Glomerular endothelial cell (primary cell): Measurements from ENCODE around the gene GJB4. TPM values are rescaled to one million over a fixed set of nuclear protein-coding genes. Genes with fewer than 3 reads are reported as not detected.
"Not testable (repeated sequence)": the region's sequence is repeated elsewhere in the genome, so short reads cannot be mapped to it uniquely, and the experiment has no call there.

Experiments
- DNase-seq: peaks from one replicate; pipeline ENCODE4 v3.0.0-alpha.2; 2011; ENCODE audit warnings: low read depth, low spot score; ENCODE audit errors: extremely low read depth
- total RNA-seq: library from RNA; depleted of rRNA; stranded (reverse); fragments of >200 nt; gene quantifications from 2 replicates; pipeline ENCODE4 v1.2.3, GENCODE V29; 2015

Gene GJB4
- total RNA-seq, 1 donor from 2014 or later, result not detected

DNA sequence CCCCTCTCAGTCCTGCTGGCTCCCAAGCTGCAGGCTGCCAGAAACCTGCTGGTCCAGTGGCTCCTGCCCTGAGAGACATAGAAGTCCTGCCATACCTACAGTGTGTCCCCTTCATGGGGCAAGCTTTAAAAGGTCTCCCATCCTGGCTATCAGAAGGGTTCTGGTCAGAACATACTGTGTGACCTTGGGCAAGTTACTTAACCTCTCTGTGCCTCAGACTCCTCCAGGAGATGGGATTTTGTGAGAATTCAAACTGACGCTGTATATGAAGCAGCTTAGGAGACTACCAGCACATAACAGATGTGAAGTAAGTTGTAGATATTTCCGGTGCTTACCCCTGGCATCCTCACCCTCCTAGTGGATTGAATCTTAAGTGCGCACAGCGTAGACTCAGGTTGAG, 13.4 kb upstream of the GJB4 start:
- DNase-seq, result no peak

DNA sequence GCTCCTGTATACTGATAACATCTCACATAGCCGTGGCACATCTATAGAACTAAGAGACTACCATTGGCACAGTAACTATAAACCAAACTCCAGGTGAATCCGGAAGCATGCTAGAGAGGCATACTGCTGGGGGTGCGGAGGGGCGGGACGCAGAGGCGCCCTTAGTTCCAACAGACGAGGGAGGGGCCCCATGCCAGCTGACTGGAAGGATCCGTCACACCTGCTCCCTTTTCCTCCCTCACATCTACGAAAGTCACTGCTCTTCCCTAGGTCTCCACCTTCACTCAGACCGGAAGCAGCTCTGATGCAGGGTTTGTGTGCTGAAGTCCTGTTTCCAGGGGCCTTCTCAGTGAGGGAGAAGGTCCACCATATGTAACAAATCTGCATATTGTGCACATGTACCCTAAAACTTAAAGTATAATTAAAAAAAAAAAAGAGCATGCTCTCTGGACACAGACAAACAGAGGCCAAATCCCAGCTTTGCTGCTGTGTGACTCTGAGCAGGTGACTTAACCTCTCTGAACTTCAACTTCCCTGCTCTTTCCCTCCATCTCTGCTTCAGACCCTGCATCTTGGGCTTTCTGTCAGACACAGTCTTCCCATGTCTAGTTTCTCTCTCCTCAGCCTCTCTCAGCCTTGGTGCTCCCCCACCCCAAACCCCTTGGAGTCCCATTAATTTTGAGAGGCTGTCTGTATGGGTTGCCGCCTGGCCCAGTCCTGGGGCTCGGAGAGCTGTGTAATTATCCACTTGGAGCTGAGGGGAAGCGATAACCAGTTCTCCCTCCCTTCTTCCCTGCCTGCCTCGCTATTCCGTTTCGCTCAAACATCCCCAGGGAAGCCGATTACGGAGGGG, 12.5 kb upstream of the GJB4 start:
- DNase-seq, result no peak

DNA sequence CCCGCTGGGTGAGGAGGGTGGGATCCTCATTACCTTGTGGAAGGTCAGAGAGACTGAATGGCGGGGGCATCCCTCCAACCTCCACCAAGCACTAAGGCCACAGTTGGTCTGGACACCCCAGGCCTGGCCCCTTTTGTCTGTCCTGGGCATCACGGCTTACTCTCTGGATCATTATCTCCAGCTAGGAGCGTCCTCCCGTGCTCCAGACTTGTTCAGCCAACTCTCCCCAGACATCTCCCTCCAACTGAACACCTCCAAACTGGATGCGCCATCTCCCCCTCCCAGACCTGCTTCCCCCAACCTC, 11.9 kb upstream of the GJB4 start:
- DNase-seq, result no peak

- DNase-seq, result no peak
Observed at GRCh38 chr1:34749992-34750391, 9.5 kb upstream of the GJB4 start.

DNA sequence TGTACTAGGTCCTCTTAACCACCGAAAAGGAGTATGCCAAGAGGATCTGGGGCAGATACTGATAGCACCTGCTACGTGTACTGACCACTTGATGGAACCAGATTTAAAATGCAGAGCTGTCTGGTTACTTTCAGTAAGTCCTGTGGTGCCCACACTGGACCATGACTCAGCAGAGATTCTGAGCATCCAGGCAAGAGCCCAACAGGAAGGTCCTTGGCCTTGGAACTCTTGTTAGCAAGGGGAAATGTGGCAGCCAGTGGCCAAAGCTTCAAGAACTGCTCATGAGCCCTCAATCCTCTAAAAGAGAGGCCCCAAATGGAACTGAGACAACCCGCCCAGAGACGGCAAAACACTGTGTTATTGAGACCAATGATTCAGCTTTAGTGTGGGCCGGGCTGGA, 8.9 kb upstream of the GJB4 start:
- DNase-seq, result no peak

- DNase-seq, result no peak
Observed at GRCh38 chr1:34753163-34753562, 6.4 kb upstream of the GJB4 start.

DNA sequence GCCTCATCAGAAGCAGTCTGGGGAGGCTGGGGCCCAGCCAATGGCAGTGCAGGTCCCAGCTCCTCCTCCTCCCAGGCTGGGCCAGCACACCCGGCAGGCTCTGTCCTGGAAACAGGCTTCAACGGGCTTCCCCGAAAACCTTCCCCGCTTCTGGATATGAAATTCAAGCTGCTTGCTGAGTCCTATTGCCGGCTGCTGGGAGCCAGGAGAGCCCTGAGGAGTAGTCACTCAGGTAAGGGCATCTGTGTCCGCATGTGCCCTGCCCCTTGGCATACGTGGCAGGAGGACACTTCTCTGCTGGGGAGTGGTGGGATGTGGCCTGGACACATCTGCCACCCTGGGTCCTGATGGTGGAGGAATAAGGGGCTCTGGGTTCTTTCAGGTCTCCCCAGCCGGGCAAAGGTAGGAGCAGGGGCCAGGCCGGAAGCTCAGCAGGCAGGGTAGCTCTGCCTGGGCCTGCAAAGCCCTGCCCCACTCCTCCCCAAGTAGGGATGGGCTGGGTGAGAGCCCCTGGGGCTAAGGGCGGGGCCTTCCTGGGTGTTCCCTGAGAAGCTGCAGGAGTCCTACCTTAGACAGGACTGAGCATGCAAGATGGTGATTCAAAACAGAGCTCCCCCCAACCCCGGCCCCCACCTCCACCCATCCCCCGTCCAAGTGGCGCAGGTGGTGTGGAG, 4.4 kb upstream of the GJB4 start, which contains the start of gene GJB5:
Gene GJB5, plus strand, starts transcription at position 84 of the 674 bp plus-strand sequence. CDS start 2,284 bp downstream, outside the sequence.
- DNase-seq, result no peak

GRCh38 chr1:34755961-34756360, 3.6 kb upstream of the GJB4 start:
- no peak for DNase-seq

DNA sequence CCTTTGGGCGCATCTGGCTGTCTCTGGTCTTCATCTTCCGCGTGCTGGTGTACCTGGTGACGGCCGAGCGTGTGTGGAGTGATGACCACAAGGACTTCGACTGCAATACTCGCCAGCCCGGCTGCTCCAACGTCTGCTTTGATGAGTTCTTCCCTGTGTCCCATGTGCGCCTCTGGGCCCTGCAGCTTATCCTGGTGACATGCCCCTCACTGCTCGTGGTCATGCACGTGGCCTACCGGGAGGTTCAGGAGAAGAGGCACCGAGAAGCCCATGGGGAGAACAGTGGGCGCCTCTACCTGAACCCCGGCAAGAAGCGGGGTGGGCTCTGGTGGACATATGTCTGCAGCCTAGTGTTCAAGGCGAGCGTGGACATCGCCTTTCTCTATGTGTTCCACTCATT, 2.2 kb upstream of the GJB4 start:
- no peak for DNase-seq

- no peak for DNase-seq
Observed at GRCh38 chr1:34758751-34759150, 789 bp upstream of the GJB4 start.

- no peak for DNase-seq
Observed at GRCh38 chr1:34761176-34761761, 1.7 kb downstream of the GJB4 start.

DNA sequence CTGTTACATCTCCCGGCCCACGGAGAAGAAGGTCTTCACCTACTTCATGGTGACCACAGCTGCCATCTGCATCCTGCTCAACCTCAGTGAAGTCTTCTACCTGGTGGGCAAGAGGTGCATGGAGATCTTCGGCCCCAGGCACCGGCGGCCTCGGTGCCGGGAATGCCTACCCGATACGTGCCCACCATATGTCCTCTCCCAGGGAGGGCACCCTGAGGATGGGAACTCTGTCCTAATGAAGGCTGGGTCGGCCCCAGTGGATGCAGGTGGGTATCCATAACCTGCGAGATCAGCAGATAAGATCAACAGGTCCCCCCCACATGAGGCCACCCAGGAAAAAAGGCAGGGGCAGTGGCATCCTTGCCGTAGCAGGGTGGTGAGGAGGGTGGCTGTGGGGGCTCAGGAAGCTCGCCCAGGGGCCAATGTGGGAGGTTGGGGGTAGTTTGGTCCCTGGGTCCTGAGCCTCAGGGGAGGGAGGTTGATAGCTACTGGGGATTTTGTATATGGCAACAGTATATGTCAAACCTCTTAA, 2.3 kb downstream of the GJB4 start:
- no peak for DNase-seq

DNA sequence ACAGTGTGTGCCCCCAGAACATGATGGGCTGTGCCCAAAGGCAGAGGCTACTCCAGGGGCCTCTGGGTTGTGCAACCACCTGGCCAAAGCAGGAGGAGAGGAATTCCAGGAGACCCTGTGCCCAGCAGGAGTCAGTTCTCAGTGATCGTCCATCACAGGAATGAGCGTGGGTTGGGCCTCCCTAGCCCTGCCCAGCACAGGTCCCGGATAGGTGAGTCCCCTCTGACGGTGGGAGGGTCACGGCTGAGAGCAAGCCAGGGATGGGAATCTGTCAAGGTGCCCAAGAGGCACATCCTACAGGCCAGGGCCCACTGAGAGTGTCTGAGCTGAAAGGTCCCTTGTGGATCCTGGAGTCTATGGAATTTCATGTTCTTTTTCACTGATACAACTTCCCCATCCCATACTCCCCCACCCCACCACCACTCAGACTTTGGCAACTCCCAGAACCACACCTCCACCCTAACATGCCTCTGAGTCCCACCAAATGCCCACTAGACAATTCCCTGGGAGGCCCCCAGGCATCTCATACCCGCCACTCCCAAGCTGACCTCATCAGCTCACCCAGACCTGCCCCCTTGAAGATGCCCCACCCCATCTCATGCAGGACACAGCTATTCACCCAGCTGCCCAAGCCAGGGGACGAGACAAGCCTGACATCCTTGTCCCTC, 3.1 kb downstream of the GJB4 start:
- DNase-seq, result no peak

GRCh38 chr1:34763142-34763781, 3.7 kb downstream of the GJB4 start:
- no peak for DNase-seq

- no peak for DNase-seq
Observed at GRCh38 chr1:34768856-34769255, 9.3 kb downstream of the GJB4 start.

DNA sequence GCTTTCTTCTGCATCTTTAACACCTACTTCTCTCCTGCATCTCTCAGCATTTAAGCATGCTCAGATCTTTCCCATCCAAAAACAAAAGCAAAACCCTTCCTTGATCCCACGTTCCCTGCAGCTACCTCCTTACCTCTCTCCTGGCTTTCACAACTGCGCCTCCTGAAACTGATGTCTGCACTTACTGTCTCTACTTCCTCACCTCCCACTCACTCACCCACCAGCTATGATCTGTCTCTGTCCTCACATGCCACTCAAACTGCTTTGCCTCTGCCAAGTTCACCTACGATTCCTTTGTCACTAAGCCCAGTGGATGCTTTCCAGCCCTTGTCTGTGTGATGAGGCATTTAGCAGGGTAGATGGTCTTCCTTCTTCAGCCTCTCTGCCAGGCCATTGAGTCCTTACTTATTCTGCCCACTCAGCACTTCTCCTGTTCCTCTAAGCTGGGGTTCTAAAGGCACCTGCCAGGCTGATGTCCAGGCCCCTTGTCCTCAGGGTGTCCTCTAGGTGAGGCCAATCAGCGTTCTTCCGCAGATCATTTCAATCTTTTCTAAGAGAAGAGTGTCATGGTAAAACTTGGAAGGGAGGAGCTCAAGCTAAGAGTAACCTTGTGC, 11.5 kb downstream of the GJB4 start:
- no peak for DNase-seq

GRCh38 chr1:34771573-34772371, 12.2 kb downstream of the GJB4 start:
- DNase-seq, result no peak

GRCh38 chr1:34773114-34773513, 13.6 kb downstream of the GJB4 start:
- DNase-seq, result not testable (repeated sequence)

GRCh38 chr1:34774957-34775356, 15.4 kb downstream of the GJB4 start:
- DNase-seq, result no peak
